ENCODE results near the gene COLEC12.

Gene COLEC12

DNA sequence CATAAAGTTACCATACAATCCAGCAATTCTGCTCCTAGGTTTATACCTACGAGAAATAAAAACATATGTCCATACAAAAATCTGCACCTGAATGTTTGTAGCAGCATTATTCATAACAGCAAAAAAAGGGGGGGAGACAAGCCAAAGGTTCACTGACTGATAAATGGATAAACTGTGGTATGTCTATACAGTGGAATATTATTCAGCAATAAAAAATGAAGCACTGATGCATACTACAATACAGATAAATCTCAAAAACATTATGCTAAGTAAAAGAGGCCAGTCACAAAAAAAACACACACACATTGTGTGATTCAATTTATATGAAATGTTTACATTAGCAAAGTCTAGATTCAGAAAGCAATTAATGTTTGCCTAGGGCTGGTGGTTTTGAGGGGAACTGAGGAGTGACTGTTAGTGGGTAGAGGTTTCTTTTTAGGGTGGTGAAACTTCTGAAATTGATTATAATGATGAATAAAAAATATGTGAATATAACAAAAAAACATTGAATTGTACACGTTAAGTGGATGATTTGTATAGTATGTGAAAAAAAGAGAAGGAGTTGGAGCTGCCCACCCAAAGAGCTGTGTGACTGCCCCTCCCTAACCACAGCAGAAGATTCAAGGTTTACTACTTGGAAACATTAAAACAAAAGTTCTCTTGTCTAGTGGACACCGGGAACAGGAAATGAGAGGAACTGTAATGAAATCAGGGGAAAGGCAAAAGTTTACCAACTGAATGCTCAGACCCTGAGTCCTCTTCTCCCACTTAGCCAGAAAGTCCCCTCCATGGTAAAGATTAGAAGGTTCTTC, 13.4 kb downstream of the COLEC12 start:
- H3K27ac ChIP-seq: no peak overlapping the region
- no peak for TF ChIP-seq ZFX (IDR thresholded peaks at IDR 0.05)
- TF ChIP-seq, protein P1, sequence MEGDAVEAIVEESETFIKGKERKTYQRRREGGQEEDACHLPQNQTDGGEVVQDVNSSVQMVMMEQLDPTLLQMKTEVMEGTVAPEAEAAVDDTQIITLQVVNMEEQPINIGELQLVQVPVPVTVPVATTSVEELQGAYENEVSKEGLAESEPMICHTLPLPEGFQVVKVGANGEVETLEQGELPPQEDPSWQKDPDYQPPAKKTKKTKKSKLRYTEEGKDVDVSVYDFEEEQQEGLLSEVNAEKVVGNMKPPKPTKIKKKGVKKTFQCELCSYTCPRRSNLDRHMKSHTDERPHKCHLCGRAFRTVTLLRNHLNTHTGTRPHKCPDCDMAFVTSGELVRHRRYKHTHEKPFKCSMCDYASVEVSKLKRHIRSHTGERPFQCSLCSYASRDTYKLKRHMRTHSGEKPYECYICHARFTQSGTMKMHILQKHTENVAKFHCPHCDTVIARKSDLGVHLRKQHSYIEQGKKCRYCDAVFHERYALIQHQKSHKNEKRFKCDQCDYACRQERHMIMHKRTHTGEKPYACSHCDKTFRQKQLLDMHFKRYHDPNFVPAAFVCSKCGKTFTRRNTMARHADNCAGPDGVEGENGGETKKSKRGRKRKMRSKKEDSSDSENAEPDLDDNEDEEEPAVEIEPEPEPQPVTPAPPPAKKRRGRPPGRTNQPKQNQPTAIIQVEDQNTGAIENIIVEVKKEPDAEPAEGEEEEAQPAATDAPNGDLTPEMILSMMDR (conservative IDR thresholded peaks at IDR 0.05): no peak

GRCh38 chr18:484749-485464, 15.6 kb downstream of the COLEC12 start:
- TF ChIP-seq, protein P1 (conservative IDR thresholded peaks at IDR 0.05): no peak
- no peak for TF ChIP-seq ZFX (IDR thresholded peaks at IDR 0.05)
- H3K27ac ChIP-seq: no peak overlapping the region

DNA sequence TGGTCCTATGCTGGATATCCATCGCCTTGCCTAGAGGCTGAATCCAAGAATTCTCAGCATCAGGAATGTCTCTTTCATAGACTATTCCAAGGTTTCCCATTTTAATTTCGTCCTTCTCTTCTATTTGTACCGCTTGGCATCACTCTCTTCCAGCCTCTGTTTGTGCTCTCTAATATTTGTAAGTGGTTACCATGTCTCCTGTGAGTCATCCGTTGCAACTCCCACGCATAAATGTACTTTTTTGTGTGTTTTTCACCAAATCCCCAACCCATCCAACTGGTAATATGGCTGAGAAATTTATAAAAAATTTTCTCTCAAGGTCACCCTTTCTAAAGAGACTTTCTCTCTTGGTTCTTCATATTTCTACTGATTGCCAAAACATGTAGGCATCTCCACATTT, 21.8 kb downstream of the COLEC12 start:
- H3K27ac ChIP-seq: no peak overlapping the region
- TF ChIP-seq ZFX (IDR thresholded peaks at IDR 0.05): no peak
- TF ChIP-seq, protein P1 (conservative IDR thresholded peaks at IDR 0.05): no peak

- H3K27ac ChIP-seq: no peak overlapping the region
Observed at GRCh38 chr18:477565-477964, 22.9 kb downstream of the COLEC12 start.

GRCh38 chr18:476251-476664, 24.2 kb downstream of the COLEC12 start:
- no peak for TF ChIP-seq ZFX (IDR thresholded peaks at IDR 0.05)
- TF ChIP-seq, protein P1 (conservative IDR thresholded peaks at IDR 0.05): peak; percentile 21; the same call in 1 of the 2 replicates
- no peak overlapping the region for H3K27ac ChIP-seq

More at GRCh38 chr18:477565-477964, 22.9 kb downstream of the COLEC12 start:
- no peak for TF ChIP-seq ZFX (IDR thresholded peaks at IDR 0.05)
- TF ChIP-seq, protein P1 (conservative IDR thresholded peaks at IDR 0.05): peak; percentile 43

DNA sequence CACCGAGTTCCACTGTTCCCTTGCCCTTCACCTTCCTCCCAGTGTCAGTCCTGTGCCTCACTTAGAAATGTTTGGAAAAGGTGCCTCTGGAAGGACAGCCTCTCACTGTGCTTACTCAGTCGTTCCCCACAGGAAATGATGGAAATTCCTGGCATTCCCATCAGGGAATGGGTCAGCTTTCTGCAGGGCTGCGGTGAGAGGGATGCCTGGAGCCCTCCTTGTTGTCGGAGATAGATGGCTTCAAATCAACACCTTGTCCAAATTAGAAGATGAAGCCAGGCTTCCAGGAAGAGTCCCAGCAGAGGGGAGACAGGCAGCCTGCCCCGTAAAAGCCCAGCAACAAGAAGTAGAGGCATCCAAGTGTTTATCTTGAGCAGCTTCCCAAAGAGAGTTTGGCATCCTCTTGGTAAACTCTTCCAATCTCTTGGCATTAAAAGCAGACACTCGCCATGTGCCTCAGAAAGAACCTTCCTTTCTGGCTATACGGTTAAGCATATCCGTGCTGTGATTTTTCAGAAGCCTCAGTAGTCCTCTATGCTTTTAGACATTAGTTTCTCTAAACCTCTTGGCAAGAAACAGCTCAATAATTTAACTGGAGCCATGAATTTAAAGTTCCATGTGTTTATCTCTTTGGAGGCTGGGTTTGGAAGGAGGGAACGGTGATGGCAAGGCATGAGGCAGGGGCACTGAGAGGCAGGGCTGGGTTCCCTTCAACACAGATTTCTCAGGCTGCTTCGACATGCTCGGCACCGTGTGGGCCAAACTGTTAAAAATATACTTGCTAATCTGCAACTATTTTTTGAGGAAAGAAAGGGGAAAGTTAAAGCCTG, 25.1 kb downstream of the COLEC12 start:
- peak overlapping the region; percentile 17 for H3K27ac ChIP-seq
- no peak for TF ChIP-seq ZFX (IDR thresholded peaks at IDR 0.05)
- TF ChIP-seq, protein P1 (conservative IDR thresholded peaks at IDR 0.05): no peak
